Activated T-helper 17 cell treated with anti-CD3 and anti-CD28 coated beads, Interleukin-2, amount 50 U/mL, for 72 hours (primary cell): ENCODE measurements around the gene ST8SIA4. TPM values are rescaled to one million over a fixed set of nuclear protein-coding genes. Genes with fewer than 3 reads are reported as not detected.

Experiments
- ATAC-seq: fragments of 150-1000 bp; cut with Tn5 transposase; replicated peaks from 2 replicates; pipeline ENCODE4 v1.10.0; 2021; ENCODE audit warnings: mild to moderate bottlenecking, moderate library complexity
- H3K27ac Mint-ChIP-seq: one replicate; pipeline ENCODE4 v1.8.0; 2022; ENCODE audit warnings: mixed read lengths
- H3K27me3 Mint-ChIP-seq: one replicate; pipeline ENCODE4 v1.8.0; 2022; ENCODE audit warnings: mixed read lengths
- H3K36me3 Mint-ChIP-seq: one replicate; pipeline ENCODE4 v1.8.0; 2022; ENCODE audit warnings: low read depth, mild to moderate bottlenecking, mixed read lengths
- H3K4me1 Mint-ChIP-seq: one replicate; pipeline ENCODE4 v1.8.0; 2022; ENCODE audit warnings: mixed read lengths
- H3K4me3 Mint-ChIP-seq: one replicate; pipeline ENCODE4 v1.8.0; 2022; ENCODE audit warnings: mild to moderate bottlenecking, mixed read lengths
- H3K9me3 Mint-ChIP-seq: one replicate; pipeline ENCODE4 v1.8.0; 2022; ENCODE audit warnings: mixed read lengths
- total RNA-seq, 2 donors: library from RNA; stranded (reverse); gene quantifications; one replicate each; pipeline ENCODE4 v1.2.3, GENCODE V29; 2022

The ST8SIA4 gene
- total RNA-seq, 2 donors from 2014 or later, result 42.8 to 73.7 TPM

GRCh38 chr5:100896054-100896453 lies 7.0 kb downstream of the ST8SIA4 start:
- H3K9me3 Mint-ChIP-seq, result no peaks in the 10 kb centered on the region
- peaks cover 87% of the 10 kb centered on the region for H3K36me3 Mint-ChIP-seq
- no peak overlapping the region for H3K27ac Mint-ChIP-seq
- H3K4me3 Mint-ChIP-seq, result peak overlapping the region; percentile 67
- H3K27me3 Mint-ChIP-seq, result no peaks in the 10 kb centered on the region
- ATAC-seq, result no peak
- H3K4me1 Mint-ChIP-seq, result peaks cover 45% of the 10 kb centered on the region

GRCh38 chr5:100890461-100891008 lies 12.5 kb downstream of the ST8SIA4 start:
- Mint-ChIP-seq H3K27ac (peak overlapping the region; percentile 91), H3K27me3 (no peaks in the 10 kb centered on the region), H3K4me1 (peaks cover 29% of the 10 kb centered on the region), H3K36me3 (peaks cover 82% of the 10 kb centered on the region), H3K9me3 (no peaks in the 10 kb centered on the region), H3K4me3 (peak overlapping the region; percentile 78)
- ATAC-seq, result peak; percentile 85

DNA sequence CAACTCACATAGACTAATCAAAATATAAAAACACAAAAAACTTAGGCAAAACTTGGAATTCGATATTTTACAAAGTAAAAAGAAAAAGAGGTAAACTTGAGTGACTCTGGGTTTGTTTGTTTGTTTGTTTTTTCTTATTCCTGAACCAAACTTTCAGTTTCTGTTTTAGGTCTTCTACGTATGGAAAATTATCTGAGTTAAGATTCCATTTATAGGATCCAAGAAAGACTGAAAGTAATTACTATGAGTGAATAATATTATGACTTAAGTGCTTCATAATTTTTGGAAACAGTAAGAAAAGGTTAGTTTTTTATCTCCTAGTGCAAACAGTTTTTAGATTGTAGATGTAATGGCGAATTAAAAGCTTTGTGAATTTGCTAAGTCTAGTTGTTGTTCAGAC lies 13.2 kb downstream of the ST8SIA4 start:
- Mint-ChIP-seq H3K4me1 (peaks cover 25% of the 10 kb centered on the region), H3K27me3 (no peaks in the 10 kb centered on the region), H3K36me3 (peaks cover 80% of the 10 kb centered on the region), H3K9me3 (no peaks in the 10 kb centered on the region), H3K27ac (peak overlapping the region; percentile 91), H3K4me3 (peak overlapping the region; percentile 78)
- no peak for ATAC-seq

- peaks cover 80% of the 10 kb centered on the region for H3K36me3 Mint-ChIP-seq
- peak overlapping the region; percentile 91 for H3K27ac Mint-ChIP-seq
- H3K9me3 Mint-ChIP-seq, result no peaks in the 10 kb centered on the region
- H3K4me1 Mint-ChIP-seq, result peaks cover 22% of the 10 kb centered on the region
- H3K4me3 Mint-ChIP-seq, result peak overlapping the region; percentile 78
- no peaks in the 10 kb centered on the region for H3K27me3 Mint-ChIP-seq
- peak; percentile 33 for ATAC-seq
Observed at GRCh38 chr5:100889165-100889743, 13.8 kb downstream of the ST8SIA4 start.

DNA sequence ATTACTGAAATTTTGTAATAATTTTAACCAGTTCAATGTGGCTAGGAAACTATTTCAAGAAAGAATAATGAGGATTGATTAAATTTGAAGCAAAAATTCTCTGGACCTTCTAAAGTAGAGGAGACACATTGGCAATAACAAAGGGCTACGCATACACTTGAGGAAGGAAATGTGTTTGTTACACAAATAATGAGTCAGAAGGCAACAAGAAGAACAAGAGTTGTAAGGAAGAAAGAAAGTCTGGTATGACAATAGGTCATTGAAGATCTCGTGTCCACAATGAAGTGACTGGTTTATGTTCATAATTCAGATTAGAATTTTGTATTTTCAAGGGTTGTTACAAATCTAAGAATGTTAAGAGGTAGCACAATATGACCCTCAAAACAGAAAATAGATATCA lies 25.8 kb downstream of the ST8SIA4 start:
- ATAC-seq, result peak; percentile 11
- Mint-ChIP-seq H3K9me3 (peaks cover 3% of the 10 kb centered on the region), H3K27ac (peak overlapping the region; percentile 25), H3K4me3 (no peak overlapping the region), H3K36me3 (peaks cover 94% of the 10 kb centered on the region), H3K4me1 (peaks cover 35% of the 10 kb centered on the region), H3K27me3 (no peaks in the 10 kb centered on the region)

DNA sequence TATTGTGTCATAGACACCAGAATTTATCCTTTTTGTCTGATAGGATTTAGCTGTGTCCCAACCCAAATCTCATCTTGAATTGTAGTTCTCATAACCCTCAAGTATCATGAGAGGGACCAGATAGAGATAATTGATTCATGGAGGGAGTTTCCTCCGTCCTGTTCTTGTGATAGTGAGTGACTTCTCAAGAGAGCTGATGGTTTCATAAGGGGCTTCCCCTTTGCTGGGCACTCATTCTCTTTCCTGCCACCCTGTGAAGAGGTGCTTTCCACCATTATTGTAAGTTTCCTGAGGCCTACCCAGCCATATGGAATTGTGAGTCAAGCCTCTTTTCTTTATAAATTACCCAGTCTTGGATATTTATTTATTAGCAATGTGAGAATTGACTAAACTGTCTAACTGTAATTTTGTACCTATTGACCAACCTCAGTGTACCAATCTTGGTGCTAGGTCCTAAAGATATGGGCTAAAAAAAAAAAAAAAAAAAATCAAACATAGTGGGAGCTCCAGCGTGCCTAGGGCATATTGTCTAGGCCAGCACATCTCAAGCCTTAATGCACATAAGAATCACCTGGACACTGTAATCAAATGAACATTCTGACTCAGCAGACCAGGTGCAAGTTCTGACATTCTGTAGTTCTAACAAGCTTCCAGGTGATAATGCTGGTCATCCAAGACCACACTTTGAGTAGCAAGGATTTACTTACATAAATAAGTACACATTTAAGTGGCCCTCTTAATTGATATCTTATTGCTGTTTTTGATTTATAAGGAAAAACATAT lies 30.5 kb downstream of the ST8SIA4 start:
- H3K36me3 Mint-ChIP-seq, result peaks cover 93% of the 10 kb centered on the region
- H3K4me1 Mint-ChIP-seq, result peaks cover 39% of the 10 kb centered on the region
- peak overlapping the region; percentile 63 for H3K4me3 Mint-ChIP-seq
- peak; percentile 98 for ATAC-seq
- no peaks in the 10 kb centered on the region for H3K27me3 Mint-ChIP-seq
- H3K27ac Mint-ChIP-seq, result peak overlapping the region; percentile 73
- no peaks in the 10 kb centered on the region for H3K9me3 Mint-ChIP-seq

GRCh38 chr5:100867039-100867562 lies 36.0 kb downstream of the ST8SIA4 start:
- Mint-ChIP-seq H3K4me3 (no peak overlapping the region), H3K4me1 (peaks cover 33% of the 10 kb centered on the region)
- ATAC-seq, result peak; percentile 63

DNA sequence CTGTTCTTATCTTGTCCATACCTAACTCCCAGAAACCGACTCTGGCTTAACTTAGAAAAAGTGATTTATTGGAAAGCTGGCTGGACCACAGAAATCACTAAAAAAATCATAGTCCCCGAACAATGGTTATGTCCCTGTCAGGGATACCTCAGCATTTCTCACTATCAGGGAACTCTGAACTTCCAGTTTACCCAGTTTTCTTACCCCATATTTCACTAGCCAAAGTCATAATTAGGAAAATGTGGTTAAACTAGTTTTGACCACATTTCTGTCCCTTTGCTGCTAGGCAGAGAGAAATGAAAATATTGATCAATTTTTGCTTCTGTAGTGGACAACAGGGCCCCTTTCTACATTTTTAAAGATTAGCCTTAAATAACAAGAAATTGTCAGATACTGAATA lies 38.2 kb downstream of the ST8SIA4 start:
- H3K9me3 Mint-ChIP-seq, result peaks cover 4% of the 10 kb centered on the region
- no peak for ATAC-seq
- H3K27me3 Mint-ChIP-seq, result no peaks in the 10 kb centered on the region
- peak overlapping the region; percentile 8 for H3K4me3 Mint-ChIP-seq
- peaks cover 45% of the 10 kb centered on the region for H3K4me1 Mint-ChIP-seq
- H3K36me3 Mint-ChIP-seq, result peaks cover 84% of the 10 kb centered on the region
- H3K27ac Mint-ChIP-seq, result peak overlapping the region; percentile 47

More at GRCh38 chr5:100867039-100867562, 36.0 kb downstream of the ST8SIA4 start:
- no peaks in the 10 kb centered on the region for H3K27me3 Mint-ChIP-seq
- H3K27ac Mint-ChIP-seq, result peak overlapping the region; percentile 59
- H3K9me3 Mint-ChIP-seq, result peaks cover 4% of the 10 kb centered on the region
- H3K36me3 Mint-ChIP-seq, result peaks cover 85% of the 10 kb centered on the region

GRCh38 chr5:100863739-100864138 lies 39.3 kb downstream of the ST8SIA4 start:
- Mint-ChIP-seq H3K9me3 (peaks cover 4% of the 10 kb centered on the region), H3K27me3 (no peaks in the 10 kb centered on the region), H3K27ac (peak overlapping the region; percentile 40), H3K4me3 (peak overlapping the region; percentile 6), H3K36me3 (peaks cover 75% of the 10 kb centered on the region), H3K4me1 (peaks cover 45% of the 10 kb centered on the region)
- peak; percentile 34 for ATAC-seq

GRCh38 chr5:100861148-100861547 lies 41.9 kb downstream of the ST8SIA4 start:
- H3K36me3 Mint-ChIP-seq, result peaks cover 69% of the 10 kb centered on the region
- peak overlapping the region; percentile 49 for H3K4me3 Mint-ChIP-seq
- peak overlapping the region; percentile 77 for H3K27ac Mint-ChIP-seq
- no peaks in the 10 kb centered on the region for H3K27me3 Mint-ChIP-seq
- peaks cover 4% of the 10 kb centered on the region for H3K9me3 Mint-ChIP-seq
- peak; percentile 84 for ATAC-seq
- peaks cover 36% of the 10 kb centered on the region for H3K4me1 Mint-ChIP-seq

- Mint-ChIP-seq H3K27ac (peak overlapping the region; percentile 77), H3K27me3 (no peaks in the 10 kb centered on the region), H3K9me3 (peaks cover 4% of the 10 kb centered on the region), H3K36me3 (peaks cover 71% of the 10 kb centered on the region), H3K4me1 (peaks cover 34% of the 10 kb centered on the region), H3K4me3 (peak overlapping the region; percentile 49)
- peak; percentile 66 for ATAC-seq
Observed at GRCh38 chr5:100860407-100860806, 42.7 kb downstream of the ST8SIA4 start.

DNA sequence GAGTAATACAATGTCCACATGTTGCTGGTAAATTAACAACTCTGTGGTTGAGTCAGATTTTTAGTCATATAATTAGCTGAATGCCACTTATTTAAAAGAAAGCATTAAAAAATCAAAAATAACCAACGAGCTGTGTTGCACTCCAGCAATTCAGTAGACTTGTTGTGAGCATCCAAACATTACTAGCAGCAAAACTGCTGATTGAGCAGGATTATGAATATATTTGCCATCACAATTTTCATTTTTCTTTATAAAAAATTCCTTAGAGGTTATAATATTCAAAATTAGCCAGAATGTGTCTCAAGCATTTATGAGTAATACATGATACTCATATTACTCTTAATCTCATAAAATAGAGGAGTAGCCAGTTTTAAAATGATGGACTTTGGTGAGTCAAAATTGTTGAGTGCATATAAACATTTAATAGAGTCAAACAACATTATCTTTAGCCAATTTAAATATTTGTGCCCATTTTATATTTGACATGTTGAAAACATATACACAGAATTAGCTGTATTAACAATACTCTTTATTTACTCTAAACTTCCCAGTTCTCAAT lies 44.0 kb downstream of the ST8SIA4 start:
- Mint-ChIP-seq H3K36me3 (peaks cover 71% of the 10 kb centered on the region), H3K27me3 (no peaks in the 10 kb centered on the region), H3K27ac (no peak overlapping the region), H3K4me3 (no peak overlapping the region), H3K4me1 (peaks cover 36% of the 10 kb centered on the region), H3K9me3 (peaks cover 4% of the 10 kb centered on the region)
- no peak for ATAC-seq

GRCh38 chr5:100856462-100856861 lies 46.6 kb downstream of the ST8SIA4 start:
- H3K4me1 Mint-ChIP-seq, result peaks cover 38% of the 10 kb centered on the region
- H3K9me3 Mint-ChIP-seq, result no peaks in the 10 kb centered on the region
- peak overlapping the region; percentile 66 for H3K27ac Mint-ChIP-seq
- peak overlapping the region; percentile 41 for H3K4me3 Mint-ChIP-seq
- H3K36me3 Mint-ChIP-seq, result peaks cover 67% of the 10 kb centered on the region
- H3K27me3 Mint-ChIP-seq, result no peaks in the 10 kb centered on the region
- no peak for ATAC-seq

- no peak for ATAC-seq
- H3K27ac Mint-ChIP-seq, result peak overlapping the region; percentile 66
- H3K4me1 Mint-ChIP-seq, result peaks cover 34% of the 10 kb centered on the region
- no peaks in the 10 kb centered on the region for H3K27me3 Mint-ChIP-seq
- peak overlapping the region; percentile 41 for H3K4me3 Mint-ChIP-seq
- peaks cover 62% of the 10 kb centered on the region for H3K36me3 Mint-ChIP-seq
- no peaks in the 10 kb centered on the region for H3K9me3 Mint-ChIP-seq
Observed at GRCh38 chr5:100855937-100856430, 47.1 kb downstream of the ST8SIA4 start.
